ENCODE results near the gene ZNF423.

ZNF423 gene

GRCh38 chr16:49620158-49620868, 235.6 kb downstream of the ZNF423 start:
- TF ChIP-seq PKNOX1 (IDR thresholded peaks at IDR 0.05) (no peak), TARDBP (IDR thresholded peaks at IDR 0.05) (no peak), NFRKB (IDR thresholded peaks at IDR 0.05) (no peak), HDGF (IDR thresholded peaks at IDR 0.05; ENCODE audit: borderline replicate concordance) (no peak), SP1 (IDR thresholded peaks at IDR 0.05) (no peak), FOXM1 (IDR thresholded peaks at IDR 0.05; ENCODE audit: borderline replicate concordance) (no peak), ELF4 (IDR thresholded peaks at IDR 0.05) (no peak), L3MBTL2 (conservative IDR thresholded peaks at IDR 0.05) (no peak), CTBP1 (IDR thresholded peaks at IDR 0.05; ENCODE audit: borderline replicate concordance) (no peak), BHLHE40 (IDR thresholded peaks at IDR 0.05; ENCODE audit: borderline replicate concordance) (no peak), ZNF384 (IDR thresholded peaks at IDR 0.05) (no peak), SUZ12 (IDR thresholded peaks at IDR 0.05) (no peak)
- POLR2A ChIA-PET, result no interaction called here
- CTCF ChIA-PET, result no interaction called here
- DNase-seq (ENCODE audit: extremely low spot score), result no peak

- CTCF ChIA-PET, result no interaction called here
- no peak for DNase-seq (ENCODE audit: extremely low spot score)
- TF ChIP-seq ARNT (IDR thresholded peaks at IDR 0.05) (no peak), FOXA1 (IDR thresholded peaks at IDR 0.05) (no peak), HDGF (IDR thresholded peaks at IDR 0.05; ENCODE audit: borderline replicate concordance) (no peak), FOXM1 (IDR thresholded peaks at IDR 0.05; ENCODE audit: borderline replicate concordance) (no peak), SP1 (IDR thresholded peaks at IDR 0.05) (no peak), PKNOX1 (IDR thresholded peaks at IDR 0.05) (no peak), L3MBTL2 (conservative IDR thresholded peaks at IDR 0.05) (no peak), LEF1 (IDR thresholded peaks at IDR 0.05; ENCODE audit: borderline replicate concordance) (no peak)
- POLR2A ChIA-PET, result no interaction called here
Observed at GRCh38 chr16:49619811-49620157, 236.1 kb downstream of the ZNF423 start.

GRCh38 chr16:49618955-49619354, 237.0 kb downstream of the ZNF423 start:
- POLR2A ChIA-PET, result no interaction called here
- no peak for DNase-seq (ENCODE audit: extremely low spot score)
- TF ChIP-seq LEF1 (IDR thresholded peaks at IDR 0.05; ENCODE audit: borderline replicate concordance) (no peak), SP1 (IDR thresholded peaks at IDR 0.05) (no peak), ZNF384 (IDR thresholded peaks at IDR 0.05) (no peak), HDGF (IDR thresholded peaks at IDR 0.05; ENCODE audit: borderline replicate concordance) (no peak), L3MBTL2 (conservative IDR thresholded peaks at IDR 0.05) (no peak), FOXA1 (IDR thresholded peaks at IDR 0.05) (no peak), SUZ12 (IDR thresholded peaks at IDR 0.05) (no peak), BHLHE40 (IDR thresholded peaks at IDR 0.05; ENCODE audit: borderline replicate concordance) (no peak), ELF4 (IDR thresholded peaks at IDR 0.05) (no peak), NFRKB (IDR thresholded peaks at IDR 0.05) (no peak)
- CTCF ChIA-PET, result interaction anchor here (0.5 kb wide), 1 partner anchor 79 kb away, joined by 4 read pairs; no protein-coding TSS in a partner anchor

- CTCF ChIA-PET, result no interaction called here
- TF ChIP-seq FOXM1 (IDR thresholded peaks at IDR 0.05; ENCODE audit: borderline replicate concordance) (no peak), FOXA1 (IDR thresholded peaks at IDR 0.05) (no peak), SP1 (IDR thresholded peaks at IDR 0.05) (no peak), SUZ12 (IDR thresholded peaks at IDR 0.05) (no peak), LEF1 (IDR thresholded peaks at IDR 0.05; ENCODE audit: borderline replicate concordance) (no peak), ELF4 (IDR thresholded peaks at IDR 0.05) (no peak), FOXK2 (IDR thresholded peaks at IDR 0.05) (no peak), PKNOX1 (IDR thresholded peaks at IDR 0.05) (no peak), NFRKB (IDR thresholded peaks at IDR 0.05) (no peak), L3MBTL2 (conservative IDR thresholded peaks at IDR 0.05) (no peak), TARDBP (IDR thresholded peaks at IDR 0.05) (no peak), BHLHE40 (IDR thresholded peaks at IDR 0.05; ENCODE audit: borderline replicate concordance) (no peak)
- no peak for DNase-seq (ENCODE audit: extremely low spot score)
- POLR2A ChIA-PET, result no interaction called here
Observed at GRCh38 chr16:49617710-49618330, 238.1 kb downstream of the ZNF423 start.

- TF ChIP-seq ARNT (IDR thresholded peaks at IDR 0.05), result no peak
- TF ChIP-seq L3MBTL2 (conservative IDR thresholded peaks at IDR 0.05), result no peak
- TF ChIP-seq BHLHE40 (IDR thresholded peaks at IDR 0.05; ENCODE audit: borderline replicate concordance), result no peak
- no peak for TF ChIP-seq TARDBP (IDR thresholded peaks at IDR 0.05)
- TF ChIP-seq PKNOX1 (IDR thresholded peaks at IDR 0.05), result no peak
- no peak for TF ChIP-seq FOXA1 (IDR thresholded peaks at IDR 0.05)
- no peak for TF ChIP-seq HDGF (IDR thresholded peaks at IDR 0.05; ENCODE audit: borderline replicate concordance)
- TF ChIP-seq NFRKB (IDR thresholded peaks at IDR 0.05), result no peak
- ChIA-PET CTCF (no interaction called here), POLR2A (no interaction called here)
- DNase-seq (ENCODE audit: extremely low spot score), result no peak
Observed at GRCh38 chr16:49617016-49617629, 238.8 kb downstream of the ZNF423 start.
